Epithelial cell of prostate (primary cell): Measurements from ENCODE around the gene OSBP2.
"Not testable (repeated sequence)": the region's sequence is repeated elsewhere in the genome, so short reads cannot be mapped to it uniquely, and the experiment has no call there.

Experiments used
- DNase-seq: peaks from one replicate; pipeline ENCODE4 v3.0.0-alpha.2; 2011; ENCODE audit warnings: low read depth, low spot score
- H3K27ac ChIP-seq: fragments of 450-650 bp; 2 replicates; pipeline ENCODE4 v1.5.1; 2017; ENCODE audit warnings: mild to moderate bottlenecking

OSBP2 gene

DNA sequence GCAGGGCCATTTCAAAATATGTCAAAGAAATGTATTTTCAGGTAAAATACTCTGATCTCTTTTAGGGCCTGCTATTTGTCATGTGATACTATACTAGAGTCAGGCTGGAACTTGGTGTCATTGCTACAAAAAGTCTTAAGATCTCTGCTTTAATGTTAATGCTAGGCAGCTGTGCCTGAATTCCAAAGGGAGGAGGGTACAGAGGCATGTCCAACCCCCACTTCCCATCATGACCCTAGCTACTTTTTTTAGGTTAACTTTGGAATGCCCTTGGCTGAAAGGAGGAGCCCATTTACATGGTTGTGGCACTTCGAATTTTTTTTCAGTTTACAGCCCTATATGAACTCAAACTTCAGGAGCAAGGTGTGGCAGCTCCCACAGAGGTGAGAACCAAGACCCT lies 58.1 kb downstream of the OSBP2 start:
- H3K27ac ChIP-seq, result no peak overlapping the region

GRCh38 chr22:30753701-30754100 lies 59.0 kb downstream of the OSBP2 start:
- no peak for DNase-seq
- no peak overlapping the region for H3K27ac ChIP-seq

More for the DNA sequence above, 58.1 kb downstream of the OSBP2 start:
- no peak for DNase-seq

GRCh38 chr22:30754521-30754920 lies 59.8 kb downstream of the OSBP2 start:
- no peak overlapping the region for H3K27ac ChIP-seq
- no peak for DNase-seq

- no peak overlapping the region for H3K27ac ChIP-seq
These were observed 60.5 kb downstream of the OSBP2 start for GRCh38 chr22:30754971-30755758.

GRCh38 chr22:30755759-30756124 lies 61.1 kb downstream of the OSBP2 start:
- no peak for DNase-seq
- H3K27ac ChIP-seq, result no peak overlapping the region

More at GRCh38 chr22:30754971-30755758, 60.5 kb downstream of the OSBP2 start:
- peak; percentile 55 for DNase-seq

DNA sequence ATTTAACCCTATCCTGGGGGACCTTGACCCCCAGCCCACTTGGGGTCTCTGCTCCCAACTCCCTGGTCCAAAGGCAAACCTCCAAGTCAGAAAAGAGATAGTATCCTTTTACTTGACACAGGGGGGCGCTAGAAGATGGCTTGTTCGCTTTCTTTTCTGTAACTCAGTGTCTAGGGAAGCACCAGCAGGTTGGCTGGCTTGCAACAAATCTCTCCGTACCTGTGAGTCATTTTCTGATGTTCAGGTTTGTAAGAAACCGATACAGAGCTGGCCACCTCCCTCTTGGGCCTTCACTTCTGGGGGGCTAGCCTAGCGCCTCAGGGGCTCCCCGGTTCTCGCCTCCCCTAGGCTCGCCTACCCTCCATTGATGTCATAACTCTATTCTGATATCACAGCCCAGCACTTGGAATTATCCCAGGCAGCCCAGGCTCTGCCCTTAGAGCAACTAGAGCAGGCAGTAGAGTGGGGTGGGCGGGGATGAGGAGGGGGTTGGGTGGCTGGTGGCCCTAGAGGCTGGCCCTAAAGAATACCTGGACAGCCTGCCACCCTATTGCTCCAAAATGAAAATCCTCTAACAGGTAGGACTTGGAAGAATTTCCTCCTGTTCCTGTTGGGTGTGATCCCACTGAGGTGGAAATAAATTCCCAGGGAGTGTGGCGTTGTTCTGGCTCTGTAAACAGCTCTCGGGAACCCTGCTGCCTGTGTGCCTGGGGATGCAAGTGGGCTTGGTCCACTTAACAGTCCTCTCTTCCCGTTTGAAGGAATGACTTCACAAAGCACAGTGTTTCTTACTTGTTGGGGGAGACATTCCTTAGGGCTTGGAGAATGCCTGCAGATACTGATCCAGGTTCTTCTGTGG lies 69.4 kb downstream of the OSBP2 start:
- H3K27ac ChIP-seq, result peak overlapping the region; percentile 43
- peak; percentile 78 for DNase-seq

DNA sequence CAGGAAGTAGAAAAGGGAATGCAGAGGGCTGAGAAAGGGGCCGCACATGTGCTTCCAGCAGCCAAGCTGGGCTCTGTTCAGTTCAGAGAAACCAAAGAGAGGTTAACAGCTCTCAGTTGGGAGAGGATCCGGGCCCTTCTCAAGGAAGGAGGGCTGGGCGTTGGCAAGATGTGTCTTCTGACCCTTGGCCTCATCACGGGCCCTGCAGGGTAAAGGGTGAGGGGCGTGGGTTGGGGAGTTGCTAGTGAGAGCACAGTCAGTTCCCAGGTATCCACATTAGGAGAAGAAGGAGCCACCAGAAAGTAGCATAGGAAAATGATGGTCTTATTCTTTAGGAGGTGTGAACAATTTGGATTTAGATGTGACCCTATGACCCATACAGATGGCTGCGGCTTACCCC lies 73.0 kb downstream of the OSBP2 start:
- no peak overlapping the region for H3K27ac ChIP-seq
- DNase-seq, result no peak

DNA sequence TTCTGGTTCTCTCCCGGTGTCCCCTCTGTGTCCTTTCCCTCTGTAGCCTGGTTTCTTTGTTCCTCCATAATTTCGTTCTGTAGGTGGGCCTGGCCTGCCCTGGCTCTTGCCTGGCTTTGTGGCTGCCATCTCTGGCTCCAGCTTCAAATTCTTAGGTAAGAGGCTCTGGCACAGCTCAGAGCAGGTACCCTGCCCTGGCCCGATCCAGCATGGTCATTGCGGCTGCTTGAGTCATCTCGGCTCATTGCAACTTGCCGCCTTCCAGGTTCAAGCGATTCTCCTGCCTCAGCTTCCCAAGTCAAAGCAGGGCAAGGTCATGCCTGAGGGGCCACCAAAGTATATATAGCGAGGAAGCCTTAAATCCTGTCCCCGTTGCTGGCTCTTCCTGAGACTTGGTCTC lies 76.0 kb downstream of the OSBP2 start:
- H3K27ac ChIP-seq, result no peak overlapping the region

GRCh38 chr22:30773919-30774318 lies 79.2 kb downstream of the OSBP2 start:
- no peak overlapping the region for H3K27ac ChIP-seq
- no peak for DNase-seq

More for the DNA sequence above, 76.0 kb downstream of the OSBP2 start:
- DNase-seq, result no peak

DNA sequence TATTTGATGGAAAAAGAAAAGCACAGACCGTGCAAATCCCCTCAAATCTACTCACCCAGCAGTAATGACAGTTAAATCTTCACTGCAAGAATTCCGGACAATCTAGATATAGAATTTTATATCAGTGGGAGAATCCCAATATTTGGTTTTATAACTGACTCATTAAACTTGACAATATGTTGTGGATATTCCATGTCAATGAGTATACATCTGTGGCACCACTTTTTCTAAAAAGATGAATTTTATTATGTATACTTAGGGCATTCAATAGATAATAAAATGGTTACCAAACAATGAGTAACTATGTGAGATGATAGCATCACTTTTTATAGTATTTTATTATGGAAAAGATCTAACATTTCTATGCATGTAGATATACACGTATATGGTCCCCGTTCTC lies 79.9 kb downstream of the OSBP2 start:
- H3K27ac ChIP-seq, result no peak overlapping the region
- DNase-seq, result no peak

- H3K27ac ChIP-seq, result no peak overlapping the region
- DNase-seq, result no peak
These were observed 81.8 kb downstream of the OSBP2 start for GRCh38 chr22:30776476-30776875.

DNA sequence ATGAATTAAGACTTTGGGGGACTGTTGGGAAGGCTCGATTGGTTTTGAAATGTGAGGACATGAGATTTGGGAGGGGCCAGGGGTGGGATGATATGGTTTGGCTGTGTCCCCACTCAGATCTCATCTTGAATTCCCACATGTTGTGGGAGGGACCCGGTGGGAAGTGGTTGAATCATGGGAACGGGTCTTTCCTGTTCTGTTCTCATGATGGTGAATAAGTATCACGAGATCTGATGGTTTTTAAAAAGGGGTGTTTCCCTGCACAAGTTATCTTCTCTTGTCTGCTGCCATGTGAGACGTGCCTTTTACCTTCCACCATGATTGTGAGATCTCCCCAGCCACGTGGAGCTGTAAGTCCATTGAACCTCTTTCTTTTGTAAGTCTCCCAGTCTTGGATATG lies 82.5 kb downstream of the OSBP2 start:
- not testable (repeated sequence) for H3K27ac ChIP-seq, DNase-seq

DNA sequence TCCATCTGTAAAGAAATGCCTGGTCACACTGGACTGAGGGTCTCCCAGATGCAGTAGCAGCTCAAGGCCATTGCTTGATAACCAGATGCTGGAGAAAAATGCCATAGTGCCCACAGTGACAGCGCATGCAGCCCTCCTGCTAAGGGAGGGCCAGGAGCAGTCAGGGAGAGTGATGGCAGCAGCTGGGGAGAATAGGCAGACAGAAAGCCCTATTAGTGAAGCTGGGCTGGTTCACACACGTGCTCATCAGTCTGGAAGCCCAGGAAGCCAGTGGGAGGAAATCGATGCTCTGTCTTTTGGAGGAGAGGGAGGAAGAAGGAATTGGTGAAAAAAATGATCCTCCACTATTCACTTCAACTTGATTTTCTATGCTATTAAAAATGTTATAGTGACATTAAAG lies 82.9 kb downstream of the OSBP2 start:
- no peak for DNase-seq
- H3K27ac ChIP-seq, result no peak overlapping the region

GRCh38 chr22:30778261-30778660 lies 83.6 kb downstream of the OSBP2 start:
- DNase-seq, result no peak
- H3K27ac ChIP-seq, result no peak overlapping the region

- no peak for DNase-seq
- no peak overlapping the region for H3K27ac ChIP-seq
These were observed 85.4 kb downstream of the OSBP2 start for GRCh38 chr22:30780026-30780425.

- no peak overlapping the region for H3K27ac ChIP-seq
- DNase-seq, result no peak
These were observed 86.7 kb downstream of the OSBP2 start for GRCh38 chr22:30781271-30781875.

DNA sequence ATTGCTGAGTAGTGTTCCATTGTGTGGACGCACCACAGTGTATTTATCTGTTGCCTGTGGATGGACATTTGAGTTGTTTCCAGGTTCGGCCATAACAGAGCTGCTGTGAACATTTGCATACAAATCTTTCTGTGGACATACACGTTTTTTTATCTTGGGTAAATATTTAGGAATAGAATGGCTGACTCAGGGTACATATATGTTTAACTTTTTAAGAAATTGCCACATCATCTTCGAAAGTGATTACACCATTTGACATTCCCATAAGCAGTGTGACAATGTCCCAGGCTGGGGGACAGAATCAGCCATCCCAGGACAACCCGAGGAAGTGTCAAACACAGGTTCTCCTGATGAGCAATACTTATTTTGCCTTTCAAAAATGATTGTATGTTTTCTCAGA lies 87.9 kb downstream of the OSBP2 start:
- DNase-seq, result no peak
- H3K27ac ChIP-seq, result no peak overlapping the region

GRCh38 chr22:30783021-30783420 lies 88.3 kb downstream of the OSBP2 start:
- no peak for DNase-seq
- H3K27ac ChIP-seq, result no peak overlapping the region

- no peak overlapping the region for H3K27ac ChIP-seq
- DNase-seq, result no peak
These were observed 90.9 kb downstream of the OSBP2 start for GRCh38 chr22:30785527-30785926.

DNA sequence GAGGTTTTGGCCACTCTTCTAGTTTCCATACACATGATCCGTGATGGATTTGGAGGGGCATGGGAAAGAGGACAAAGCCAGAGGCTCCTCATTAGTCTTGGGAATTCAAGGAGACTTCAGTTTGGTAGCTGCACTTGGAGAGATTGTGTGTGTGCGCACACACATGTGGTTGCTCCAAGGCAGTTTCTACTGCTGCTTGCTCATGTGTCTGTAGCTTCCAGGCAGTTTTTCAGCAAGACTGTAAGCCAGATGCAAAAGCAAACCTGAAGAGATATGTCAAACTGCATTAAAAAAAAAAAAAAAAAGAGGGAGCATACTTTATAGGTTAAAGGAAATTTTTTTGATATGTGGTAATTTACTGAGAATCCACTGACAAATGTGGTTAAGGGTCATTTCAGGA lies 95.7 kb downstream of the OSBP2 start:
- no peak for DNase-seq
- no peak overlapping the region for H3K27ac ChIP-seq

GRCh38 chr22:30792456-30792855 lies 97.8 kb downstream of the OSBP2 start:
- no peak overlapping the region for H3K27ac ChIP-seq
- DNase-seq, result no peak
